Fibroblast of mammary gland (primary cell): Measurements from ENCODE around the gene SOS2.

Experiments
- DNase-seq: peaks from one replicate; pipeline ENCODE4 v3.0.0-alpha.2; 2010; ENCODE audit warnings: low read depth
- H3K4me3 ChIP-seq: 2 replicates; pipeline ENCODE4 v1.5.1; 2011; ENCODE audit warnings: low read depth, mild to moderate bottlenecking, low read length, moderate library complexity; ENCODE audit not compliant: control insufficient read depth
- CTCF ChIP-seq: conservative IDR thresholded peaks from 2 replicates; pipeline ENCODE4 v1.5.1; 2011; ENCODE audit warnings: low read depth, low read length, inconsistent platforms; ENCODE audit not compliant: control insufficient read depth, insufficient read depth

SOS2 gene

GRCh38 chr14:50242096-50242495 is 10.7 kb upstream of the SOS2 start:
- H3K4me3 ChIP-seq: no peak overlapping the region
- DNase-seq: no peak
- TF ChIP-seq CTCF: no peak

GRCh38 chr14:50237427-50237826 is 6.0 kb upstream of the SOS2 start:
- DNase-seq: no peak
- H3K4me3 ChIP-seq: no peak overlapping the region
- TF ChIP-seq CTCF: no peak

- TF ChIP-seq CTCF: no peak
- H3K4me3 ChIP-seq: no peak overlapping the region
- no peak for DNase-seq
These were observed 2.5 kb upstream of the SOS2 start for GRCh38 chr14:50233951-50234250.

- DNase-seq: no peak
- H3K4me3 ChIP-seq: no peak overlapping the region
These were observed 2.0 kb upstream of the SOS2 start for GRCh38 chr14:50233166-50233950.

GRCh38 chr14:50232276-50232642 is 881 bp upstream of the SOS2 start:
- H3K4me3 ChIP-seq: peak overlapping the region; percentile 64
- DNase-seq: no peak
- TF ChIP-seq CTCF: no peak

More at GRCh38 chr14:50233166-50233950, 2.0 kb upstream of the SOS2 start:
- TF ChIP-seq CTCF: no peak

- TF ChIP-seq CTCF: no peak
- peak overlapping the region; percentile 64 for H3K4me3 ChIP-seq
- DNase-seq: peak; percentile 47
These were observed 490 bp downstream of the SOS2 start for GRCh38 chr14:50230701-50231474.

DNA sequence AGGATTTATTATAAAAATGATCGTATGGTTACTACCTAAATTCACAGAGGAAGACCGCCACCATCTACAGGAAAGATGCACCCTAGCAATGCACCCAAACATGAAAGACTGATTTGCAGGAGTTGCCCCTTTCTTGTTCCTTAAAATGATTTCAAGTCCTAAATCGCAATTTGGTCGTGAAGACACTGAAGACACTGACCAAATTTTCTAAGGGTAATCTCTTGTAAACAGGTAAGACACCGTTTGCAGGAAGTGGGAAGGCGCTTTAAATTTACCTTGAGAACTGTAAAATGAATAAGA is 1.0 kb downstream of the SOS2 start:
- no peak for TF ChIP-seq CTCF
- DNase-seq: no peak
- H3K4me3 ChIP-seq: peak overlapping the region; percentile 58
